WTC11 (cell line): Measurements from ENCODE around the gene PRELP. TPM values are rescaled to one million over a fixed set of nuclear protein-coding genes. Genes with fewer than 3 reads are reported as not detected.

Experiments used
- ATAC-seq: fragments of 200-7000 bp; cut with Tn5 transposase; 2 replicates; pipeline ENCODE4 v1.10.0; 2021; ENCODE audit warnings: mild to moderate bottlenecking, moderate library complexity
- CTCF ChIA-PET: fragments of 300-600 bp; sonication (Branson Sonifier 250); formaldehyde crosslinking; loops from one replicate; lab custom pipeline; 2021; ENCODE audit warnings: antibody characterized with exemption; lab: Charles Lee
- POLR2A ChIA-PET: fragments of 350-600 bp; sonication (Branson Sonifier 250); formaldehyde crosslinking; loops from one replicate; lab custom pipeline; 2021; ENCODE audit warnings: antibody characterized with exemption; lab: Charles Lee
- DNase-seq: peaks from one replicate; pipeline ENCODE4 v3.0.0; 2021; ENCODE audit warnings: low spot score
- H3K27ac Mint-ChIP-seq: 2 replicates; pipeline ENCODE4 v1.8.0; 2021; ENCODE audit warnings: mixed read lengths
- H3K27me3 Mint-ChIP-seq: 2 replicates; pipeline ENCODE4 v1.8.0; 2021; ENCODE audit warnings: low read depth, mild to moderate bottlenecking, moderate library complexity, mixed read lengths
- H3K36me3 Mint-ChIP-seq: 2 replicates; pipeline ENCODE4 v1.8.0; 2021; ENCODE audit warnings: mixed read lengths
- H3K4me1 Mint-ChIP-seq: 2 replicates; pipeline ENCODE4 v1.8.0; 2022; ENCODE audit warnings: mixed read lengths
- H3K4me3 Mint-ChIP-seq: 2 replicates; pipeline ENCODE4 v1.8.0; 2021; ENCODE audit warnings: mild to moderate bottlenecking, moderate library complexity, mixed read lengths
- H3K9me3 Mint-ChIP-seq: 2 replicates; pipeline ENCODE4 v1.8.0; 2021; ENCODE audit warnings: mixed read lengths
- ARID4B ChIP-seq: sonication (generic); formaldehyde crosslinking; IDR thresholded peaks from 2 replicates; pipeline ENCODE4 v1.8.0; 2023; ENCODE audit warnings: missing genetic modification reagents, mild to moderate bottlenecking, borderline replicate concordance
- CREB1 ChIP-seq: sonication (generic); formaldehyde crosslinking; IDR thresholded peaks from 2 replicates; pipeline ENCODE4 v1.8.0; 2023; ENCODE audit warnings: mild to moderate bottlenecking, missing genetic modification reagents
- E2F4 ChIP-seq: sonication (generic); formaldehyde crosslinking; IDR thresholded peaks from 2 replicates; pipeline ENCODE4 v1.8.1; 2022; ENCODE audit warnings: low read depth, mild to moderate bottlenecking, moderate library complexity, missing genetic modification reagents, borderline replicate concordance
- ESRRA ChIP-seq: sonication (generic); formaldehyde crosslinking; IDR thresholded peaks from 2 replicates; pipeline ENCODE4 v1.8.1; 2022; ENCODE audit warnings: mild to moderate bottlenecking, missing genetic modification reagents, borderline replicate concordance
- FOXJ3 ChIP-seq: sonication (generic); formaldehyde crosslinking; IDR thresholded peaks from 2 replicates; pipeline ENCODE4 v1.9.0; 2021; ENCODE audit warnings: missing genetic modification reagents, mild to moderate bottlenecking, borderline replicate concordance
- GABPB1 ChIP-seq: sonication (generic); formaldehyde crosslinking; IDR thresholded peaks from 2 replicates; pipeline ENCODE4 v1.8.1; 2023; ENCODE audit warnings: mild to moderate bottlenecking, missing genetic modification reagents
- HMGA2 ChIP-seq: fragments of 250-450 bp; sonication (Bioruptor Pico); IDR thresholded peaks from 2 replicates; pipeline ENCODE4 v1.4.0; 2021; ENCODE audit warnings: mild to moderate bottlenecking, moderate library complexity
- NR1H2 ChIP-seq: sonication (generic); formaldehyde crosslinking; IDR thresholded peaks from 2 replicates; pipeline ENCODE4 v1.9.0; 2021; ENCODE audit warnings: mild to moderate bottlenecking, moderate library complexity, missing genetic modification reagents
- NR3C1 ChIP-seq: sonication (generic); formaldehyde crosslinking; conservative IDR thresholded peaks from 2 replicates; pipeline ENCODE4 v1.8.1; 2023; ENCODE audit warnings: low read depth, mild to moderate bottlenecking, missing genetic modification reagents
- ZNF263 ChIP-seq: sonication (generic); formaldehyde crosslinking; IDR thresholded peaks from 2 replicates; pipeline ENCODE4 v1.8.1; 2022; ENCODE audit warnings: low read depth, mild to moderate bottlenecking, moderate library complexity, missing genetic modification reagents
- ZNF281 ChIP-seq: sonication (generic); formaldehyde crosslinking; IDR thresholded peaks from 2 replicates; pipeline ENCODE4 v1.8.0; 2023; ENCODE audit warnings: mild to moderate bottlenecking, missing genetic modification reagents
- ZNF317 ChIP-seq: sonication (generic); formaldehyde crosslinking; IDR thresholded peaks from 2 replicates; pipeline ENCODE4 v1.8.1; 2023; ENCODE audit warnings: low read depth, mild to moderate bottlenecking, moderate library complexity, missing genetic modification reagents, borderline replicate concordance
- ZNF671 ChIP-seq: fragments of 250-450 bp; sonication (Bioruptor Pico); IDR thresholded peaks from 2 replicates; pipeline ENCODE4 v1.8.0; 2021; ENCODE audit warnings: mild to moderate bottlenecking
- total RNA-seq: library from RNA; stranded (reverse); gene quantifications from 3 replicates; pipeline ENCODE4 v1.2.3, GENCODE V29; 2021
- TF ChIP-seq, protein P1 (sequence below): sonication (generic); formaldehyde crosslinking; IDR thresholded peaks from 2 replicates; pipeline ENCODE4 v1.8.0; 2022; ENCODE audit warnings: mild to moderate bottlenecking, missing genetic modification reagents
- TF ChIP-seq, protein P2 (sequence below): sonication (generic); formaldehyde crosslinking; IDR thresholded peaks from 2 replicates; pipeline ENCODE4 v1.8.1; 2022; ENCODE audit warnings: missing genetic modification reagents, borderline replicate concordance

PRELP gene
- total RNA-seq, 1 experiment from 2014 or later = 0.17 TPM

- no peak for TF ChIP-seq ARID4B (CRISPR knock-in tag)
- TF ChIP-seq FOXJ3 (CRISPR knock-in tag) = no peak
- TF ChIP-seq ZNF671 = no peak
- TF ChIP-seq ZNF263 (CRISPR knock-in tag) = no peak
- TF ChIP-seq ZNF281 (CRISPR knock-in tag) = no peak
- no peak for TF ChIP-seq NR3C1 (CRISPR knock-in tag)
- TF ChIP-seq, protein P1, sequence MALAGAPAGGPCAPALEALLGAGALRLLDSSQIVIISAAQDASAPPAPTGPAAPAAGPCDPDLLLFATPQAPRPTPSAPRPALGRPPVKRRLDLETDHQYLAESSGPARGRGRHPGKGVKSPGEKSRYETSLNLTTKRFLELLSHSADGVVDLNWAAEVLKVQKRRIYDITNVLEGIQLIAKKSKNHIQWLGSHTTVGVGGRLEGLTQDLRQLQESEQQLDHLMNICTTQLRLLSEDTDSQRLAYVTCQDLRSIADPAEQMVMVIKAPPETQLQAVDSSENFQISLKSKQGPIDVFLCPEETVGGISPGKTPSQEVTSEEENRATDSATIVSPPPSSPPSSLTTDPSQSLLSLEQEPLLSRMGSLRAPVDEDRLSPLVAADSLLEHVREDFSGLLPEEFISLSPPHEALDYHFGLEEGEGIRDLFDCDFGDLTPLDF = no peak
- no peak for TF ChIP-seq E2F4 (CRISPR knock-in tag)
- no peak for TF ChIP-seq ESRRA (CRISPR knock-in tag)
Observed at GRCh38 chr1:203493901-203494300, 18.3 kb downstream of the PRELP start, which contains the start of gene OPTC (continued).

DNA sequence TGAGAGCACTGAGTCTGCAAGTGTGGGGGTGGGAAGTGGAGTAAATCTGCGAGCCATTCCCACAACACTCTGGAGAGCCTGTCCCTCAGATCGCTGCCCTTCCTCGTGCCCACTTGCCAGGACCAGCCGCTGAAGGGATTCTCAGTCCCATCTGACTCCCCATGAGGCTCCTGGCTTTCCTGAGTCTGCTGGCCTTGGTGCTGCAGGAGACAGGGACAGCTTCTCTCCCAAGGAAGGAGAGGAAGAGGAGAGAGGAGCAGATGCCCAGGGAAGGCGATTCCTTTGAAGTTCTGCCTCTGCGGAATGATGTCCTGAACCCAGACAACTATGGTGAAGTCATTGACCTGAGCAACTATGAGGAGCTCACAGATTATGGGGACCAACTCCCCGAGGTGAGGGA lies 20.2 kb downstream of the PRELP start:
- Mint-ChIP-seq H3K27me3 (peaks cover 3% of the 10 kb centered on the region), H3K4me1 (peaks cover 23% of the 10 kb centered on the region), H3K27ac (no peak overlapping the region), H3K36me3 (peaks cover 2% of the 10 kb centered on the region), H3K9me3 (no peaks in the 10 kb centered on the region), H3K4me3 (no peak overlapping the region)
- DNase-seq = no peak
- no peak for TF ChIP-seq HMGA2 (CRISPR knock-in tag)
- TF ChIP-seq CREB1 (CRISPR knock-in tag) = no peak
- no peak for TF ChIP-seq NR1H2
- TF ChIP-seq GABPB1 (CRISPR knock-in tag) = no peak
- TF ChIP-seq ZNF317 (CRISPR knock-in tag) = 0 out of 2 replicates have a peak, but pooled peaks have one; percentile 22
- no peak for TF ChIP-seq ARID4B (CRISPR knock-in tag)
- no peak for TF ChIP-seq ZNF671
- TF ChIP-seq, protein P2, sequence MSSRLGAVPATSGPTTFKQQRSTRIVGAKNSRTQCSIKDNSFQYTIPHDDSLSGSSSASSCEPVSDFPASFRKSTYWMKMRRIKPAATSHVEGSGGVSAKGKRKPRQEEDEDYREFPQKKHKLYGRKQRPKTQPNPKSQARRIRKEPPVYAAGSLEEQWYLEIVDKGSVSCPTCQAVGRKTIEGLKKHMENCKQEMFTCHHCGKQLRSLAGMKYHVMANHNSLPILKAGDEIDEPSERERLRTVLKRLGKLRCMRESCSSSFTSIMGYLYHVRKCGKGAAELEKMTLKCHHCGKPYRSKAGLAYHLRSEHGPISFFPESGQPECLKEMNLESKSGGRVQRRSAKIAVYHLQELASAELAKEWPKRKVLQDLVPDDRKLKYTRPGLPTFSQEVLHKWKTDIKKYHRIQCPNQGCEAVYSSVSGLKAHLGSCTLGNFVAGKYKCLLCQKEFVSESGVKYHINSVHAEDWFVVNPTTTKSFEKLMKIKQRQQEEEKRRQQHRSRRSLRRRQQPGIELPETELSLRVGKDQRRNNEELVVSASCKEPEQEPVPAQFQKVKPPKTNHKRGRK (CRISPR knock-in tag) = no peak
- ATAC-seq = no peak
- POLR2A ChIA-PET = no interaction called here
- CTCF ChIA-PET = interaction anchor here (1.0 kb wide), 2 partner anchors 8 to 223 kb away, joined by 3 read pairs; no protein-coding TSS in a partner anchor
